ENCODE results near the gene MRPL10. TPM values are rescaled to one million over a fixed set of nuclear protein-coding genes. Genes with fewer than 3 reads are reported as not detected.

MRPL10 gene
- polyA plus RNA-seq, 4 donors: 47.0 to 54.1 (median 50.7) TPM

GRCh38 chr17:47816111-47816735, 15.1 kb downstream of the MRPL10 start:
- Histone ChIP-seq H3K27me3 (ENCODE audit: control insufficient read depth in 3 of 3, insufficient read depth in 3 of 3, low read length in 3 of 3) (no peaks in the 10 kb centered on the region), H3K27ac (ENCODE audit: low read depth in 1 of 3, low read length in 2 of 3) (no peak overlapping the region), H3K36me3 (ENCODE audit: control insufficient read depth in 3 of 3, insufficient read depth in 2 of 3, low read depth in 1 of 3, low read length in 3 of 3) (peaks cover 12 to 80% (median 43%) of the 10 kb centered on the region in 3 donors), H3K4me1 (ENCODE audit: control insufficient read depth in 3 of 3, insufficient read depth in 2 of 3, low read depth in 1 of 3, low read length in 2 of 3) (peaks cover 0 to 14% (median 0%) of the 10 kb centered on the region in 3 donors), H3K4me3 (ENCODE audit: low read depth in 1 of 3, low read length in 3 of 3) (no peak overlapping the region), H3K9me3 (ENCODE audit: control insufficient read depth in 2 of 2, insufficient read depth in 1 of 2, low read depth in 1 of 2, low read length in 1 of 2) (no peaks in the 10 kb centered on the region)
- FAIRE-seq: no peak
- no peak for DNase-seq
- 95 to 96% (median 95%) methylated on average over 20 to 21 of the region's 21 CpGs for WGBS, 3 donors

- peaks cover 12 to 88% (median 43%) of the 10 kb centered on the region in 3 donors for H3K36me3 ChIP-seq (ENCODE audit: control insufficient read depth in 3 of 3, insufficient read depth in 2 of 3, low read depth in 1 of 3, low read length in 3 of 3)
- H3K4me1 ChIP-seq (ENCODE audit: control insufficient read depth in 3 of 3, insufficient read depth in 2 of 3, low read depth in 1 of 3, low read length in 2 of 3): peaks cover 0 to 9% (median 0%) of the 10 kb centered on the region in 3 donors
- DNase-seq (no peak), FAIRE-seq (no peak)
- WGBS, 3 donors: 93 to 95% (median 95%) methylated on average over 21 of the region's 21 CpGs
- no peaks in the 10 kb centered on the region for H3K9me3 ChIP-seq (ENCODE audit: control insufficient read depth in 2 of 2, insufficient read depth in 1 of 2, low read depth in 1 of 2, low read length in 1 of 2)
- H3K27ac ChIP-seq (ENCODE audit: low read depth in 1 of 3, low read length in 2 of 3): no peak overlapping the region
- no peaks in the 10 kb centered on the region for H3K27me3 ChIP-seq (ENCODE audit: control insufficient read depth in 3 of 3, insufficient read depth in 3 of 3, low read length in 3 of 3)
- no peak overlapping the region for H3K4me3 ChIP-seq (ENCODE audit: low read depth in 1 of 3, low read length in 3 of 3)
Measured at GRCh38 chr17:47815106-47815918, 16.0 kb downstream of the MRPL10 start.

- WGBS, 3 donors: 95 to 97% (median 96%) methylated on average over 22 of the region's 22 CpGs
- Histone ChIP-seq H3K36me3 (ENCODE audit: control insufficient read depth in 3 of 3, insufficient read depth in 2 of 3, low read depth in 1 of 3, low read length in 3 of 3) (peaks cover 12 to 90% (median 51%) of the 10 kb centered on the region in 3 donors), H3K27me3 (ENCODE audit: control insufficient read depth in 3 of 3, insufficient read depth in 3 of 3, low read length in 3 of 3) (no peaks in the 10 kb centered on the region), H3K9me3 (ENCODE audit: control insufficient read depth in 2 of 2, insufficient read depth in 1 of 2, low read depth in 1 of 2, low read length in 1 of 2) (no peaks in the 10 kb centered on the region), H3K4me3 (ENCODE audit: low read depth in 1 of 3, low read length in 3 of 3) (no peak overlapping the region), H3K4me1 (ENCODE audit: control insufficient read depth in 3 of 3, insufficient read depth in 2 of 3, low read depth in 1 of 3, low read length in 2 of 3) (peaks cover 0 to 19% (median 1%) of the 10 kb centered on the region in 3 donors), H3K27ac (ENCODE audit: low read depth in 1 of 3, low read length in 2 of 3) (no peak overlapping the region)
- DNase-seq: no peak
- FAIRE-seq: no peak
Measured at GRCh38 chr17:47813512-47814031, 17.8 kb downstream of the MRPL10 start.

GRCh38 chr17:47813077-47813476, 18.3 kb downstream of the MRPL10 start:
- H3K9me3 ChIP-seq (ENCODE audit: control insufficient read depth in 2 of 2, insufficient read depth in 1 of 2, low read depth in 1 of 2, low read length in 1 of 2): no peaks in the 10 kb centered on the region
- WGBS, 3 donors: 92 to 95% (median 94%) methylated on average over 14 of the region's 14 CpGs
- H3K4me1 ChIP-seq (ENCODE audit: control insufficient read depth in 3 of 3, insufficient read depth in 2 of 3, low read depth in 1 of 3, low read length in 2 of 3): peaks cover 0 to 19% (median 1%) of the 10 kb centered on the region in 3 donors
- H3K4me3 ChIP-seq (ENCODE audit: low read depth in 1 of 3, low read length in 3 of 3): no peak overlapping the region
- no peak overlapping the region for H3K27ac ChIP-seq (ENCODE audit: low read depth in 1 of 3, low read length in 2 of 3)
- no peak for DNase-seq
- H3K27me3 ChIP-seq (ENCODE audit: control insufficient read depth in 3 of 3, insufficient read depth in 3 of 3, low read length in 3 of 3): no peaks in the 10 kb centered on the region
- FAIRE-seq: no peak
- H3K36me3 ChIP-seq (ENCODE audit: control insufficient read depth in 3 of 3, insufficient read depth in 2 of 3, low read depth in 1 of 3, low read length in 3 of 3): peaks cover 13 to 90% (median 50%) of the 10 kb centered on the region in 3 donors

GRCh38 chr17:47812146-47812920, 19.0 kb downstream of the MRPL10 start:
- peaks cover 13 to 90% (median 54%) of the 10 kb centered on the region in 3 donors for H3K36me3 ChIP-seq (ENCODE audit: control insufficient read depth in 3 of 3, insufficient read depth in 2 of 3, low read depth in 1 of 3, low read length in 3 of 3)
- no peak overlapping the region for H3K27ac ChIP-seq (ENCODE audit: low read depth in 1 of 3, low read length in 2 of 3)
- H3K4me3 ChIP-seq (ENCODE audit: low read depth in 1 of 3, low read length in 3 of 3): no peak overlapping the region
- FAIRE-seq (no peak), DNase-seq (peak in 1 of 2 donors; percentile 37)
- H3K27me3 ChIP-seq (ENCODE audit: control insufficient read depth in 3 of 3, insufficient read depth in 3 of 3, low read length in 3 of 3): no peaks in the 10 kb centered on the region
- WGBS, 3 donors: 58 to 81% (median 63%) methylated on average over 18 of the region's 18 CpGs
- peaks cover 0 to 19% (median 1%) of the 10 kb centered on the region in 3 donors for H3K4me1 ChIP-seq (ENCODE audit: control insufficient read depth in 3 of 3, insufficient read depth in 2 of 3, low read depth in 1 of 3, low read length in 2 of 3)
- no peaks in the 10 kb centered on the region for H3K9me3 ChIP-seq (ENCODE audit: control insufficient read depth in 2 of 2, insufficient read depth in 1 of 2, low read depth in 1 of 2, low read length in 1 of 2)

GRCh38 chr17:47811709-47812108, 19.6 kb downstream of the MRPL10 start:
- Histone ChIP-seq H3K27ac (ENCODE audit: low read depth in 1 of 3, low read length in 2 of 3) (peak overlapping the region in 1 of 3 donors; percentile 81), H3K4me1 (ENCODE audit: control insufficient read depth in 3 of 3, insufficient read depth in 2 of 3, low read depth in 1 of 3, low read length in 2 of 3) (peaks cover 0 to 19% (median 1%) of the 10 kb centered on the region in 3 donors), H3K36me3 (ENCODE audit: control insufficient read depth in 3 of 3, insufficient read depth in 2 of 3, low read depth in 1 of 3, low read length in 3 of 3) (peaks cover 8 to 90% (median 50%) of the 10 kb centered on the region in 3 donors), H3K9me3 (ENCODE audit: control insufficient read depth in 2 of 2, insufficient read depth in 1 of 2, low read depth in 1 of 2, low read length in 1 of 2) (no peaks in the 10 kb centered on the region), H3K27me3 (ENCODE audit: control insufficient read depth in 3 of 3, insufficient read depth in 3 of 3, low read length in 3 of 3) (no peaks in the 10 kb centered on the region), H3K4me3 (ENCODE audit: low read depth in 1 of 3, low read length in 3 of 3) (no peak overlapping the region)
- WGBS, 3 donors: 56 to 70% (median 69%) methylated on average over 7 of the region's 7 CpGs
- FAIRE-seq: no peak
- no peak for DNase-seq

- peak overlapping the region; percentile 18 to 87 (median 81) for H3K27ac ChIP-seq (ENCODE audit: low read depth in 1 of 3, low read length in 2 of 3)
- H3K4me3 ChIP-seq (ENCODE audit: low read depth in 1 of 3, low read length in 3 of 3): no peak overlapping the region
- H3K36me3 ChIP-seq (ENCODE audit: control insufficient read depth in 3 of 3, insufficient read depth in 2 of 3, low read depth in 1 of 3, low read length in 3 of 3): peaks cover 7 to 86% (median 43%) of the 10 kb centered on the region in 3 donors
- DNase-seq (peak in 1 of 2 donors; percentile 73), FAIRE-seq (no peak)
- H3K4me1 ChIP-seq (ENCODE audit: control insufficient read depth in 3 of 3, insufficient read depth in 2 of 3, low read depth in 1 of 3, low read length in 2 of 3): peaks cover 0 to 19% (median 1%) of the 10 kb centered on the region in 3 donors
- 16 to 68% (median 48%) methylated on average over 9 of the region's 9 CpGs for WGBS, 3 donors
- H3K27me3 ChIP-seq (ENCODE audit: control insufficient read depth in 3 of 3, insufficient read depth in 3 of 3, low read length in 3 of 3): no peaks in the 10 kb centered on the region
- H3K9me3 ChIP-seq (ENCODE audit: control insufficient read depth in 2 of 2, insufficient read depth in 1 of 2, low read depth in 1 of 2, low read length in 1 of 2): no peaks in the 10 kb centered on the region
Measured at GRCh38 chr17:47810901-47811635, 20.3 kb downstream of the MRPL10 start.

Data from small intestine (tissue), 7 donors.